GM18526 (cell line): Measurements from ENCODE around the gene TMEM229B.

Source experiments
- POLR2A ChIP-seq: IDR thresholded peaks from 3 replicates; pipeline ENCODE4 v1.6.1; 2011; ENCODE audit not compliant: insufficient read length; ENCODE audit errors: extremely low read depth

The TMEM229B gene

DNA sequence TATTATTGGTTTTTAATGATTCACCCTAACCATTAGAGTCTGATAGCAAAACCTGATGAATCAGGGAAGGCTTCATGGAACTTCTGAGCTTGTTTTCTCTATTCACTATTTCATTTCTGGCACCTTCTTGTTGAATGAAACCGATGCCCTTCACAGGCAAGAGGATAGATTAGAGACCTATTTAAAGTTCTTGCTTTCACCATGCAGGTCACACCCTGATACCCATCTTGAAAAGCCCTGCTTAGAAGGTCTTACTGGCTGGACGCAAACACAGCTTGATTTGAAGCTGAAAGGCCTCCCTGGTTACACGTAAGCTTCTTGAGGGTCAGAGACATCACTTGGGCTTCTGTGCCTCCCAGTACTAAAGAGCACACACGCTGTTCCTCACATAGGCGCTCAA lies 29.2 kb downstream of the TMEM229B start:
- TF ChIP-seq POLR2A = no peak

DNA sequence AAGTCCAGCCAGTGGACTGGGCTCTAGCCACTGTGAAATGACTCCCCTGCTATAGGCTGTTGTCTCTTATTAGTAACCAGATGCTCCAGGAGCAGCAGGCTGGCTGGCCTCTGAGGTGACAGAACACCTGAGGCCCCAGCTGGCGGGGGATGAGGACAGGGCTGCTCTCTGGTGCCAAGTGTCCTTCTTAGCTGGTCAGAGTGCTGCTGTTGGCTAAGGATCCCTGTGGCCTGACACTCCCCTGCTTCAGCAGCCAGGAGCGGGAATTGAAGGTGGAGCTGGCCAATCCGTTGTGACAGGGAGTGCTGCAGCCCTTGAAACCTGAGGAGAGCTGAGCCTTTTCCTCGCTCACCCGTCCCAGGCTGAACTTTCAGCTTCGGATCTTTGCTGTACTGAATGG lies 30.7 kb downstream of the TMEM229B start:
- no peak for TF ChIP-seq POLR2A

DNA sequence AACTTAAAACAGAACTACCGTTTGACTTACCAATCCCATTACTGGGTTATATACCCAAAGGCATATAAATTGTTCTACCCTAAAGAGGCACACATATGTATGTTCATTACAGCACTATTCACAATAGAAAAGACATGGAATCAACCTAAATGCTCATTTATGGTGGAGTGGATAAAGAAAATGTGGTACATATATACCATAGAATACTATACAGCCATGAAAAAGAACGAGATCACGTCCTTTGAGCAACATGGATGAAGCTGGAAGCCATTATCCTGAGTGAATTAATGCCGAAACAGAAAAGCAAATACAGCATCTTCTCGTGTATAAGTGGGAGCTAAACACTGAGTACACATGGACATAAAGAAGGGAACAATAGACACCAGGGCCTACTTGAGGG lies 31.8 kb downstream of the TMEM229B start:
- no peak for TF ChIP-seq POLR2A

DNA sequence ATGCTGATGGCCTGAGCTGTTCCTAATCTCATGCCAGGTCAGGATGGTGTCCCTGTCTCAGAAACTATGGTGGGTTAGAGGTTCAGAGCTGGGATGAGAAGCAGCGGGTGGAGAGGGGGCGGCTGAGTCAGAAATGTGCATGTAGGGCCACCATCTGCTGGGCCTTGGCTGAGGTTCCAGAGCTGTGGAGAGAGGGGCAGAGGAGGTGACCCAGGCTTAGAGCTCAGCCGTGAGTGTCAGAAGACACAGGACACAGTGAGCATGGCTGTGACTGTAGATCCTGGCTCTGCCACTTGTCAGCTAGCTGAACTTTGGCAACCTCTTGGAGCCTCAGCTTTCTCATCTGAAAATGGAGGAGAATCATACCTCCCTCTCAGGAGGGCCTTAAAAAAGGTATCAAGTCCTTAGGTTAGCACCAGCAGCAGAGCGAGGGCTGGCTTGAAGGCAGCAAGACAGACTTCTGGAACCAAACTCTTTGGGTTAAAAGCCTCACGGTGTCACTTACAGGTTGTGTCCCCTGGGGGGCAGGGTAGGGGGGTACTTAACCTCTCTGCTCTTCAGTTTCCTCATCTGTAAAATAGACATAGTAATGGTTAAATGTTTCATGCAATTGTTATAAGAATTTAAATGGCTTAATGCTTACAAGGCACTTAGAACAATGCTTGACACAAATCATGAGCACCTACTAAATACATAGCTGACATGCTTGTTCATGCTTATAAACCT lies 34.8 kb downstream of the TMEM229B start:
- TF ChIP-seq POLR2A = no peak

DNA sequence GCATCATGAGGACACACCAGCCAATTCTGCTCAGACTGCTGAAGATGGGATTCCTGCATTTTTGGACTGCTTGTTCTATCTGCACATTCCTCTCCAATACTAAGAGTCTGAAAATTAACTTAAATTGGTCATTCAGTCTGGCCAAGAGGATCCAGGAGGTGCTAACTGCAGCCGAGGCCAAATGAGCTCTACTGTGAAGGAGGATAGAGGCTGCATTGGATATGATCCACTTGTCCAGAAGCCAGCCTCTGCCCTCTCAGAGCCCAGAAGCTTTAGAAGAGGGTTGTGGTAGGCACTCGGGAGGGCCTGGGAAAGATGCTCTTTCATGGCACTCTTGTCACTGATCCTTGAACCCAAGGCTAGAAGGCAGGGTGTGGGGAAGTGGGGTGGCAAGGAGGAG lies 39.4 kb downstream of the TMEM229B start:
- TF ChIP-seq POLR2A = no peak

DNA sequence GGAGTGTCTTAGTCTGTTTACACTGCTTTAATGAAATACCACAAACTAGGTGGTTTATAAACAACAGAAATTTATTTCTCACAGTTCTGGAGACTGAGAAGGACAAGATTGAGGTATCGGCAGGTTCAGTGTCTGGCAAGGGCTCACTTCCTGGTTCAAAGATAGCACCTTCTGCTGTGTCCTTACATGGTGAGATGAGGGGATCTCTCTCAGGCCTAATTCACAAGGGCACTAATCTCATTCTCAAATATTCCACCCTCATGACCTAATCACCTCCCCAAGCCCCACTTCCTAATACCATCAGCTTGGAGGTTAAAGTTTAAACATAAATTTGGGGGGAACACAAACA lies 41.5 kb downstream of the TMEM229B start:
- TF ChIP-seq POLR2A = no peak

DNA sequence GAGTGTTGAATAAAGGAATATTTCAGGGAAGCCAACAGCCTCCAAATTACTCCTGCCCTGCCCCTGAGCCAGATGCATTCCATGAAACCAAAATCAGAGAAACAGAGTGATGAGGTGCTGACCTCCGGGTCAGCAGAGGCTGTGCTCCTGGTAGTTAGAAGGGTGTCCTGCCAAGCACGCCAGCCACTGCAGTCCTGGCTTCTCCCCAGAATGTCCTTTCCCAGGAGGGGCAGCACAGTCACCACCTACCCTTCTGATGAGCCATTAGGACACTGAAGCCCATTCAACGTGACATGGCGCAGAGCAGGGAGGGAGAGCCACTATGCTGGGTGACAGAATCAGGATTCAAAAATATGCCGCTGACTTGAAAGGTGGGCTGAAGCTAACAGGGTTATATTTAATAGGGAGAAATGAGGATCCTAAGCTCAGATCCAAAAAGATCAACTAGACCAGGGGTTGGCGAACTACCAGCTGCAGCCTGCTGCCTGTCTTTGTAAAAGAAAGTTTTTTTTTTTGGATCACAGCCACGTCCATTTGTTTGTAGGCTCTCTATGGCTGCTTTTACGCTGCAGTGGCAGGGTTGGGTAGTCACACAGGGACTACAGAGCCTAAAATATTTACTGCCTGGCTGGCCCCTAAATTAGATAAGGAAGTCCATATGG lies 42.0 kb downstream of the TMEM229B start:
- no peak for TF ChIP-seq POLR2A

DNA sequence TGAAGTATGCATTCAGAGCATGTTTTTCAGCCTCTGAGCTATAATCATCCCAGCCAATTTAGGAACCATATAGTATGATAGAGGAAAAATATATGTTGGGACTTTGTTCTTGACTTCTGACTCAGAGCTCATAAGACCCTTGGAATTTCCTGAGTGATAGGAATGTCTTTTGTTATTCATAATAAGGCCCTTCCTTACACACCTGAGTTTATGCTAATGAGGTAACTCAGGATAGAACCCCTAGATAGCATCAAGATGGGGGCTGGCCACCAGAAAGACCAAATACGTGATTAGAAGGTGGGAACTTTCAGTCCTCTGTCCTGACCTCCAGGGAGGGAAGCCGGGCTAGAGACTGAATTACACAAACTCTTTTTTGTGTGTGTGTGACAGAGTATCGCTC lies 44.1 kb downstream of the TMEM229B start:
- no peak for TF ChIP-seq POLR2A

DNA sequence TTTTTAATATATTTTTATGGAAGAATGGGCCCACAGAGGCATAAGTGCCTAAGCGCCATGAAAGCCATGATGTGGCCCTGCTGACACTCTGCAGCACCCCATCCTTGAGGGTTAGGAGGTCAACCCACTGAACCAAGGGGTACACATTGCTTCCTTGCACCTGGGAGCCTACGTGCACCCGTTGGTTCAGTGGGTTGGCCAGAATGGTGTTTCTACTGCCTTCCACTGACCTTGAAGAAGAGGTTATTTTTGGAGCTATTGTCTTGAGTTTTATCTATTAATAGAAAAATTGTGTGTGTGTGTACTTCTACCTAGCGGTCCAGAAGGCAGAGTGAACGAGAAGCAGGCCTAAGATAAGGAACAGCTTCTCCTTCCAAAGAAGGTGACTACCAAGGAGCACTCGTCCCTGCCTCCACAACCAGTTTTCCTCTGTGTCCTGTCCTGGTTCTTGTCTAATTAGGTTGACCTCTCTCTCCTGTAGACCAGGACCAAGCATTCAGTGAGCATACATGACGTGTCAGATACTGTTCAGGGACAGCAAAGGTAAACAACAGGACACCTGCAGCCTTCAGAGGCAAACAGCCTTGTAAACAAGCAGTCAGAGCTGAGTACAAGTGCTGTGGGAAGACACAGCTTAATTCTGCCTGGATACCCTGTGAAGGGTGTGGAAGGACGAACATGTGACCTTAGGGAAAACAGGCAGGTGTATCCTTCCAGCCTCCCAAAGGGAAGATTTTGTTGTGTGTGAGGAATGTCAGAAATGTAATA lies 46.2 kb downstream of the TMEM229B start:
- no peak for TF ChIP-seq POLR2A

DNA sequence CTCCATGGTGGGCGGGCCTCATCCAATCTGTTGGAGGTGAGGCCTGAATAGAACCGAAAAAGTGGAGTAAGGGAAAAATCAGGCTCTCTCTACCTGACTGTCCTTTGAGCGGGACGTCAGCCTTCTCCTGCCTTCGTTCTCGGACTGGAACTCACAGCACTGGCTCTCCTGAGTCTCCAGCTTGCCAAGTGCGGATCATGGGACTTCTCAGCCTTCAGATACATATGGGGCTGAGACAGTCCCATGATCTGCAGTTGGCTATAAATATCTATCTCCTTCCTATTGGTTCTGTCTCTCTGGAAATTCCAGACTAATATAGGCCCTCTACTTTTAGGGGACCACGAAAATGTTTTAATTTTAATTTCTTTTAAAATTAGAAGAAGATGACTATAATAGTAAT lies 46.8 kb downstream of the TMEM229B start:
- no peak for TF ChIP-seq POLR2A

DNA sequence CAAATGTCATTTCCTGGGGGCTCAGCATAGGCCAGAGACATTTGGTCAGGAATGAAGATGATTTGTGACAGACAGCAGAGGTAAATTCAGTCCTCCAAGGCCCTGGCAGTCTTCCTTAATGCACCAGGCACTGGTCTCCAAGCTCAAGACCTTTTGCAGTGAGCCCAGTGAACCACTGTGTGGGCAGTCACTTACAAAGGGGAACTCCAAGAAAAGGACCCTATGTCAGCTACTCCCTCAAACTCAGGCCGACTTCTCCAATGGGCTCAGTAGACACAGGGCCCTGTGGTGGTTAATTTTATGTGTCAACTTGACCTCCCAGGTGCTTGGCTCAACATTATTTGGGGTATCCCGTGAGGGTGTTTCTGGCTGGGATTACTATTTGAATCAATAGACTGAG lies 47.3 kb downstream of the TMEM229B start:
- no peak for TF ChIP-seq POLR2A

DNA sequence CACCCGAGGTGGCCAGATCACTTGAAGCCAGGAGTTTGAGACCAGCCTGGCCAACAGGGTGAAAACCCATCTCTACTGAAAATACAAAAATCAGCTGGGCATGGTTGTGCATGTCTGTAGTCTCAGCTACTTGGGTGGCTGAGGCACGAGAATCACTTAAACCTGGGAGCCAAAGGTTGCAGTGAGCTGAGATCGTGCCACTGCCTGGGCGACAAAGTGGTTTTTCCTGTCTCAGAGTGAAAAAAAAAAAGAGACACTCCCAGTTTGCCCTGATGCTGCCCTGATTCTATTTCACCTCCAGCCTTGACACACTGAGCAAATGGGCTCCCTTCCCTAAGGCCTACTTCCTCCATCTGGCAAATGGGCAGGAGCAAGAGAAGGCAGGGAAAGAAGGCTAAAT lies 48.0 kb downstream of the TMEM229B start:
- no peak for TF ChIP-seq POLR2A

DNA sequence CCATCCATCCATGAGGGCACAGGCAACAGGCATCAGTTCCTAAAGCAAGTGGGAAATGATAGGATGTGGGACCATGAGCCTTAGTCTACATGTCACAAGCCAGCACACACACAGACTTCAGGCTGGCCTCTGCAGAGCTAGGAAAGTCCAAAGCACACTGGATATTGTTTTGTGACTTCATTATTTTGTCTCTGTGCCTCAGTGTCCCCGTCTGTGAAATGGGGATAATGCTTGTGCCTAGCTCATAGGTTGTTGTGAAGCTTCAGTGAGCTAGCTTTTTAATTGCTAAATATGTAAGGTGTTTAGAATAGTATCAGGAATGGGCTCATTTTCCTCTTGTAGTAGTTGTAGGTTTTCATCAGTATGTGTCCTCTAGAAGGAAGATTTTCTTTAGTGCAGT lies 49.6 kb downstream of the TMEM229B start:
- no peak for TF ChIP-seq POLR2A

DNA sequence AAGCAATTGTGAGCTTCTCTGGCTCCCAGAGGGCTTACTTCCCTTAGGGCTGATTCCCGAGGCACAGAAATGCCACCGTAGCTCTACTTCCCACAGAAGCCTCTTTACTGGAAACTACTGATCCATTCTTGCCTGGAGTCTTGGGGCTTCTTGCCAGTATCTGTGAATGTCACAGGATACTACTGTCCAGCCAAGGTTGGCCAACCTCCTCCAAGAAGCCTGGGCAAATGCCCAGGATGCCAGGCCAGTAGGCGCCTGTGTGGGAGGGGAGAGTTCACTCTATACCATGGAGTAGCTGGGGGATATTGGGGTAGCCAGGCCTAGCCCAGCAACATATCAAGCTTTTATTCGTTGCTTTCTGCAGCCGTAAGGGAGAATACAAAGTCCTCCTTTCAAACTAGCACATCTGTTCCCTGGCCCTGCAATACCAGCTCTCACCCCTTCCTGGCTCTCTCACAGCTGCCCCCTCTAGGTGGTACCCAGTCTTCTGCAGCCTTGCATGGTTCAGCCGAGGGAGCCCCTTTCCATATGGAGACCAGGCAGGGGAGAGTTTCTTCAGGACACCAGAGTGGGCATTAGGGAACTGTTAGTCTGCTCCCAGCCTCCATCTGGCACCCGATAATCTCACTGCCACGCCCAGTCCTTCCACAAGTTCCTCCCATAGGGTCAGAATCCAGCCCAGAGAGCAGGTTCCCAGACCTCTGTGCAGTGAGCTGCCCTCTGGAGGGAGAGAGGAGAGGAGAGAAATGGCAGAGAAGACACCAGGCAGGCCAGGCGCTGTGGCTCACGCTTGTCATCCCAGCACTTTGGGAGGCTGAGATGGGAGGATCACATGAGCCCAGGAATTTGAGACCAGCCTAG lies 52.3 kb downstream of the TMEM229B start:
- TF ChIP-seq POLR2A = no peak

DNA sequence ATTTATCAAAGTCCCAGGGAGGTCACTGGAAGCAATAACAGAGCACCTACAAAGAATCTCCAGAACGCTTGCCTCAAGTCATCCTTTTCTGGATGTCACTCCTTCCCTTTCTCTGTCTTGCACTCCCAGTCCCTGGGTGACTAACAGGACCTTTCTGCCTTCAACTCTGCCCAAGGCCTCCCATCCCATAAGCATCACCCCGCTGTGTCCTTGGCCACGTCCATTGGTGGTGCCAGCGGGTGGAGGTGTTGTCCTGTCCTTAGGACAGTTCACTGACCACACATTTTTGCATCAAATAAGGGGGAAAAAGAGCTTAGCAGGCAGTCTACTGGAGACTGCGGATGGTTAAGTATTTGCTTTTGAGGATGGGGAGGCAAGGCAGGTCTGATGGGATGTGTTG lies 52.9 kb downstream of the TMEM229B start:
- TF ChIP-seq POLR2A = no peak
